GM21619 (cell line): ENCODE measurements around the gene CD93.

ENCODE experiments used
- ATAC-seq: cut with Tn5 transposase; IDR thresholded peaks from one replicate; pipeline ENCODE4 v1.9.1; 2021; ENCODE audit not compliant: unreplicated experiment

CD93 gene, protein sequence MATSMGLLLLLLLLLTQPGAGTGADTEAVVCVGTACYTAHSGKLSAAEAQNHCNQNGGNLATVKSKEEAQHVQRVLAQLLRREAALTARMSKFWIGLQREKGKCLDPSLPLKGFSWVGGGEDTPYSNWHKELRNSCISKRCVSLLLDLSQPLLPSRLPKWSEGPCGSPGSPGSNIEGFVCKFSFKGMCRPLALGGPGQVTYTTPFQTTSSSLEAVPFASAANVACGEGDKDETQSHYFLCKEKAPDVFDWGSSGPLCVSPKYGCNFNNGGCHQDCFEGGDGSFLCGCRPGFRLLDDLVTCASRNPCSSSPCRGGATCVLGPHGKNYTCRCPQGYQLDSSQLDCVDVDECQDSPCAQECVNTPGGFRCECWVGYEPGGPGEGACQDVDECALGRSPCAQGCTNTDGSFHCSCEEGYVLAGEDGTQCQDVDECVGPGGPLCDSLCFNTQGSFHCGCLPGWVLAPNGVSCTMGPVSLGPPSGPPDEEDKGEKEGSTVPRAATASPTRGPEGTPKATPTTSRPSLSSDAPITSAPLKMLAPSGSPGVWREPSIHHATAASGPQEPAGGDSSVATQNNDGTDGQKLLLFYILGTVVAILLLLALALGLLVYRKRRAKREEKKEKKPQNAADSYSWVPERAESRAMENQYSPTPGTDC

DNA sequence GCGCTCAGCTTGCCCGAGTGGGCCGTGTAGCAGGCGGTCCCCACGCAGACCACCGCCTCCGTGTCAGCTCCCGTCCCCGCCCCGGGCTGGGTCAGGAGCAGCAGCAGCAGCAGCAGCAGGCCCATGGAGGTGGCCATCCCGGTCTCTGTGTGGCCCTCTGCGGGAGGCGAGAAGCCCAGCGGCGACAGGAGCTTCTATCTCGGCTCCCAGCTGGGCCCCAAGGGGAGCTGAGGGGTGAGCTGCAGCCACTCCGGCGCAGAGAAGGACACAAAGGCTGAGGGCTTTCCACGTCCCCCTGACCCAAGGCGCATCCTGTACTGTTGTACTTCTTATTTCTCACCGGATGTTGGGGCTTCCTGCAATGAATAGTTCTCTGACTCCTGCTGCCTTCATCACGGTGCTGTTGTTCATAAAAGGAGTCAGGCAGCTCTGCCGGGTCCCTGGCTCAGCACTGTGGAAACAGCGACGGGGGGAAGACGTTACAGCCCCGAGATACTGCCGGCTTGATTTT, at the start of gene CD93:
CD93 (minus strand) TSS at position 269 of the 511 bp plus-strand sequence; CDS start at position 137, 132 bp downstream.
- no peak for ATAC-seq

DNA sequence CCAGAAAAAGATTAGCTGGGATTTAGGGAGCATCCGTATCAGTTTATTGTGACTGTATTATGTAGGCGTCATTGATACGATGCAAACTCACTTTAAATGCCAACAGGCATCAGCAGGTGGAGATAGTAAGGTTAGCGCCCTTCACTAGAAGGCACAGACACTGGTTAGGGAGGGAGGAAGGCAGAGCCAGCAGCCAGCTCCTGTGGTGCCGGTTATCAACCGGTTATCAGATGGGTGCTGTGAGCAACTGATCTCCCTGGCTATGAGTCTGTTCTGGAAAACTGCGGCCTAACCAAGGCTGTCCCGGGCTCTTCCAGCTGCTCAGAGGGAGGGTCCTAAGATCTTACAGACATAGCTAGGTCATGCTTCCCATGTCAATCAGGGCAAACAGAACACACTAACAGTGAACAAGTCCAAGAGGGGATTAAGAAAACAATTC, 47.5 kb upstream of the CD93 start:
- no peak for ATAC-seq

DNA sequence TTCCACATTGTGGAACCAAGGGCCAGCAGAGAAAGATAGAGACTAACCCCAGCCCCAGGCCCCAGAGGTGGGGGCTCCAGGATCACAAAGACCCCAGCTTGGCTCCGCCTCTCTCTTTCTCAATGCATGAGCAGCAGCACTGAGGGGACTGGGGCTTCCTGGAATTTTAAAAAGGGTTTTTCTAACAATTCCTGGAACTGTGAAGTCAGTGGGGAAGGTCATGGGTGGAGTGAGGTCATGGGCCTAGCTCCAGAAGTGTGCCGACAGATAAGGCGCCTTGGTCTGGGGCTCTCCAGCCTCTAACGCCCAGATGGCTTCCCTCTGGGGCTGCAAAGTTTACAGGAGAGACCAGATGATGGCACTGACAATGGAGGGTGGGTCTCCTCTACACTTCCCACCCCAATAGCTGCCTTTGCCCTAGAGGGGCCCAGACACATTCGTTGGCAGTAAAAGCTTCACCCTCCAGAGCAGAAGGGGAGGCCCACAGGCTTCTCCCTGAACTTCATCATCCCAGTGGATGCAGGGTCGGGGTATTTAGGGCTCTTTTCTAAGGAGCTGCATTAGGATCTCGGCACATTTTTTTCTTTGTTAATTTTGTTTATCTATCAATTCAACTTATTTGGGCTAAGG, 46.9 kb upstream of the CD93 start:
- ATAC-seq, result no peak

DNA sequence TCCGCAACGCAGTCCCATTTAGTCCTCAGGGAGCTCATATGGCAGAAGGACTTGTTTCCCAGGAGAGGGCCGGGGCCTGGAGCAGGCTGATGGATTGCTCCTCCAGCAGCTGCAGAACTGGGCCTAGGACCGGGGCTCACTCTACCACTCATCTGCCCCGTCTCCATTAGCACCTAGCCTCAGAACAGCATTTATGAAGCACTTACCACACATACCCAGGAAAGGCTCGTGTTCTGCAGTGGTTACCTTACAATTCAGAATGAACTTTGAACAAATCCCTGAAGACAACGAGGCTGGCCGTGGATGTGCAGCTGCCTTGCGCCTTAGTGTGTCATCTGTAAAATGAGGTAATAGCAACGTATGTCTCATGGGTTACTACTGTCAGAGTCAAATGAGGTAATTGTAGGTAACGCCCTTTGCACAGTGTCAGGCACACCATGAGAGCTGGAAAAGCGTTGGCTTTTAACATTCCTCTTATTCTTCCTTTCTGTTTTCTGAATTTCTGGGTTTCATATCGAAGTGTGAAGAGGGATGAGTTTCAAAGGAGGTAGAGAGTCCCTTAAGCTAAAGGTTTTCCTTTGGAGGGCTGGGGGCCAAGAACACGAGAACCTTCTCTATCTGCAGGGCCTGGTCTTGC, 46.3 kb upstream of the CD93 start:
- ATAC-seq, result no peak

DNA sequence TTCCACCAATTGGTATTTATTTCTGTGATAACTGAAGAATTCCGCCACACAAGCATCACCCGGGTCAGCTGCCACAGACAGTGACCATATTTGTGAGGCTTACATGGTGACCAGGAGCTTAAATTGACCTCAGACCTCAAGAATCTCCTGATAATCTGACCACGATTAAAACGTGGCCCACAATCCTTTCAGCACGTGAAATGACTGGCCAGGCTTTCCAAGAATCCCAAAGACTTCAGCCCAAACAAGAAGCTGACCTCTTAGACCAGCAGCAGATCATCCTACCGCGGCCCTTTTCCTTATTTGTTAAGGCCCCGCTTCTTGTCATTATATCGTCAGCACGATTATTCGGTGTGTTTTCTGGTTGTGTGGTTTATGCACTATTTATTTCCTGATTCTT, 45.6 kb upstream of the CD93 start:
- no peak for ATAC-seq

DNA sequence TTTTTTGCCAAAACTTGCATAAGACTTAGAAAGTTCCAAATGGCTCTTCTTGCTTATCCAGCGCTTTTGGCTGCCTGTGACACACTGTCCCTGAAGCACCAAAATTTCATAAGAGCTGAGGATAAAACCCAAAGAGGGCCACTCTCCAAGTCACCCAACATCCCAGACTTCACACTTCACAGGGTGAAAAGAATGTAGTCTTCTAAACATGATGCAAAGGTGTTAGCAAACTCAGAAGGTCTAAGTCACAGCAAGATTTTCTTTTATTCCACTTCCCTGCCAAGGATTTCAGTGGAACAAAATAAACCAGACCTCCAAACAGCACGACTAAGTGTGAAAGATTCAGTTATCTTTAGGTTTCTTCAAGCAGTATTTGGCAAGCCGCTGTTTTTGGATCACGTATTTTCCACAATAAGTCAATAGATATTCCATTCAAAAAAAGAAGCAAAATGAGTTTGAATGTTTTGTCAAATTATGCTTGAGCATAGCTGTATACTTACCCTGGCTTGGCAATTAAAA, 44.6 kb upstream of the CD93 start:
- no peak for ATAC-seq

DNA sequence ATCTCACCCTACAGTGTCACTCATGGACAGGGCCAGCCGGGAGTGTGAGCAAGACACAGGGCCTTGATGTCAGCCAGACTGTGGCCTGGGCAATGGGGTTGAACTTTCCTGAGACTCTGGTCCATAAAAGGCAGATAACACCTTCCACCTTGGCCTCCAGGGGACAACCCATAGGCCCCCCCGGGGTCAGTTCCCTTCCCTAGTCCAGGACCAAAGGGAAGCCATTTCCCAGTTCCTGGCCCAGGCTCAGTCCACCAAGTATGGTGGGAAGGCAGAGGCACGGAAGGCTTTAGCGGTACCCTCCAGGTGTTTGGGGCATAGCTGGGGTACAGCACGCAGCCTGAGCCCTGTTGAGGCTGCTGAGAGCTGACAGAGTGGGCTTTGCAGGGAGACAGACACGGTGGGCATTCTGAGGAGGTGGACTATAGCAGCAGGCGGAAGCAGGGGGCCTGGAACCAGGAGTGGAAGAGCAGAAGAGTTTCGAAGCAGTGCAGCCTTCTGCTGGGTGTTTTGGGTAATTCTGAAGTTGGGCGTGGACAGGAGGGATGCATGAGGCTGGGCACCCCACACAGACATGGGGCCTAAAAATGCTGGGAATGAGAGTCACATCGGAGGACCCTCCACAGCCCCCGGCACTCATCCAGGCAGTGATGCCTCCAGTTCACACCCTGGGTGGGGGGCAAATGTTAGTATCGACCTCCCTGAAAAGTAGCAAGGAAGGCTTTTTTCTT, 43.9 kb upstream of the CD93 start:
- ATAC-seq, result no peak

DNA sequence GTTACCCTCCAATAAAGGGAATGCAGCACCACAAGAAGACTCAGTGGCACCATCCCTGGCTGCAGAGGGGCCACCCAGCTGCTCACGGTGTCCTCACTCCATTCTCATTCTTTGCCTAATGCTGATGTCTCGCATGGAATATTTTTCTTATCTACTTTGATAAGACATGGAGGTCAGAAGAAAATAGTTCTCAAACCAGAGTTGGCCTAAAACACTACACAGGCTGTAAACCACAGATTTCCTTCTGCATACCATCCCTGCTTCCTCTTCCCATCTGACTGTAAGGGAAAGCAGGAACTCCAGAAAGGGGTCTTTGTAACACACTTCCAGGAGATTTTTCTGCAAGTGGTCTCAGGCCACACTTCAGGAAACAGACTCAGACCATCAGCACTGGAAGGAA, 43.1 kb upstream of the CD93 start:
- ATAC-seq, result no peak

DNA sequence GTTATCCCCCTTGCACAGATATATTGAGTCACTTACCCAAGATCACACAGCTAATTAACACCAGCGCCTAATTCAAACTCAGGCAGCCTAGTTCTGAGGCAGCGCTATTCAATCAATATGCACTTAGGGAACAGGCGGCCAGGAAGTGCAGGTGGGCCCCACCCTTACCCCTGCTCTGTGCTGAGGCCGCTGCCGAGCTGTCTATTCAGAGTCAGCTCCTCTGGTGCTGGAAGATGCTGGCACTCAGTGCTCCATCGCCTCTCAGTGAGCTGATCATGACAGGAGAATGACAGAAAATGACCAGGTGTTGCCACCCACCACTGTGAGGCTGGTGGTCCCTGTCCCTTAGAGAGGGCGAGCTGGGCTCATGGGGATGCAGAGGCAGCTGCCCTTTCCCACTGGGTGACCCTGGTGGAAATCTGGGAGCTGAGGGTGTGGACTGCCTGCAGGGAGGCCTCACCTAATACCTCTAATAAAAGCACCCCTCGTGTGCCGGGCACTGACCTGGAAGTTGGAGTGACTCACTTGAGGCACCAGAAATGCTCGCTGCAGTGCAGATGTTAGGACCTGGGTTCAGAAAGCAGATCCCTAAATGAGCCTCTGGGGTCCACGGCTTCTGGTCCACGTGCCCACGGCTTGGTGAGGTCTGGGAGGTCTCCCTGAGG, 42.5 kb upstream of the CD93 start:
- no peak for ATAC-seq

DNA sequence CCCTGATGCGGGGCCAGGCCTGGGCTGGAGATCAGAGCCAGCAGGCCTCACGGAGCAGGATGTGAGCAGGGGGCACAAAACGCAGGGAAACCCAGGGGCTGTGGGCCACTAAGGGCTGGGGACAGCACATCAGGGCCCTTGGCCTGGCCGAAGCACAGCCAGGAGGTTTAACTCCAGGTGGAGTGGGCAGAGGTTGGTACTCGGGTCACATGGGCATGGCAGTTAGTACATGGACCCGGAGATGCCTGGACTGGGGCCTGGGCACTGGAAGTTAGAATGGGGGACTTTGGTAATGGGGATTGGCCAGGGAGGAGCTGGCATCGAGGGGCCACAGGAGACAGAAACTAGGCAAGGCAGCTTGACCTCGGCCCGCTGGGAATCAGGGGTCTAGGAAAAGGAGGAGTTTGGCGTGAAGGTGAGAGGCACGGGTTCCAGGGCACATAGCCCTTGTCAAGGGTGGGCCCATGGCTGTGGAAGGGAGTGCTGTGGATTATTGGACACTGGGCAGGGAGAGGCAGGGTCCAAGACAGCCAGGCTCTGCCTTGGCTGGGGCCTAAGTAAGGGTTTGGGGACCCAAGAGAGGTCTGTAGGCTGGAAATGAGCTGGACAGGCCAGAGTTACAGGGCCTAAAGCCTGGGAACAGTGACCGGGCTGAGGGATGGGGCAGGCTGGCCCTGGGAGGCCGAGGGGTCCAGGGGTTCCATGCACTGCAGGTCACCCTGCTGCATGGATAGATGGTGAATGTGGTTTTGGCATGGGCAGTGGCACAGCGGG, 41.6 kb upstream of the CD93 start:
- ATAC-seq, result no peak

DNA sequence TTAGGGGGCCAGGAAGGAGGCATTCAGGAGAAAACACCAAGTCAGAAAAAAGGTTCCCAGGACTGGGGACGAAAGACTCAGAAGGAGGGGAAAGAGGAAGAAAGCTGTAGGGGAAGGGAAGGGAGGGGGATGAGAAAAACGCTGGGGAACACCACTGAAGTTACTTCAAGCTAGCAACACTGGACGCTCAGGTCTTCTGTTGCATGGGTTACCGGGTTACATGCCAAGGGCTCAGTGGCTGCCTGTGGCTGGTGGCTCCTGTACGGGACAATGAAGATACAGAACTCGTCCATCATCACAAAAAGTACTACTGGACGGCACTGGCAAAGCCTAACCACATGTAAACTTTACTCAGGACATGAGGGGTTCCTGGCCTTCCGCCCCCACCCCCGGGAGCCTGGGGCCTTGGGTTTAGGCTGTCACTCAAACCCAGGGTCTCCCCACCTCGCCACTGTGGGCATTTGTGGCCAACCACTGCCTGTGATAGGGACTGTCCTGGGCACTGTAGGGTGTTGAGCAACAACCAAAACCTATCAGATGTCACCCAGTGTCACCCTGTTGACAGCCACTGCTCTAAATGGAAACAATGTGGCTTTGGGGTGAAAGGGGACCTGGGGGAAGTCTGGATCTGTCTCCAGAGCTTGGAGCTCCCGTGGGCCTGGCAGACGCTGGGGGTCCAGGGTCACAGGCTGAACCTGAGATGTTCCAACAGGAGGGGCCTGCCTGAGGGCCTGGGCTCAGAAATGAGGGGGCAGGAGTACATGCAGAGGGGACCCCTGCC, 40.3 kb upstream of the CD93 start:
- ATAC-seq, result no peak

DNA sequence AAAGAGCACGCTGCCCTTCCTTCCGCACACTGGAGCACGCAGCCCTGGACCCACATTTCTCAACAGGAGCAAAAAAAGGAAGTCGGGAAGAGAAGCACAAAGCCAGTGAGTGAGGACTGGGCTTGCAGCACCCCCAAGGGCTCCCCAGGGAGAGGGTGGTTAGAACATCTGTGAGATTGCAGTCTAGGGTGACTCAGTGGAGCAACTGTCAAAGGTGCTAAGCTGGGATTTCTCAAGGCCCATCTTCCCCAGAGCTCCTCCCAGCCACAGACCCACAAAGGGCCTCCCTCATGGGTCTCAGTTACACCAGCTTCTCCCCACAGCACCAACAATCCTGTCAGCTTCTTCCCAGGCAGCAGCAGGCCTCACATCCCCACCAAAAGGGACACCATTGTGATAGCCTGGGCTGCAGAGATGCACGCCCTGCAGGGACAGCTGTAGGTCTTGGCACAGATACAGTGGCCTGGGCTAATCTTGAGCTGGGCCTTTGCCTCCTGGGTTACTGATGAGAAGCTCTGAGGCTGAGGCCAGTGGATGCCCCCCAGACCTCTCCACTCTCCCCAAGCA, 39.6 kb upstream of the CD93 start:
- ATAC-seq, result no peak

DNA sequence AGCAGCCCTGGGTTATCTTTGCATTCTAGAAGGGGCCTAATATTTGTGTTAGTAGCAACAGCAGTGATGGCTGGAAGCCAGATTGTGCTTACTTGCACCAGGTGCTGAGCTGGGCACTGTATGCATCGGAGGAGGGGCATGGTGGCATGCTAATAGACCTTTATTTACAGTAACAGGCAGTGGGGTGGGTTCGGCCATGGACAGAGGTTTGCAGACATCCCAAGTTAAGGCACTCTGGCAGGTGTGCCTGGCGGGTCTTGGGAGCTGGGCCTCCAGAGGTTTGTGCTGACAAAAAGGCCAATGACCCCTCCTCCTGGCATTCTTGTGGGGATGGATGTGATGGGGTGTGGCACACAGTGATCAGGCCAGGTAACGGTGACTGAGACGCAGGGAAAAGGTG, 39.0 kb upstream of the CD93 start:
- ATAC-seq, result no peak

DNA sequence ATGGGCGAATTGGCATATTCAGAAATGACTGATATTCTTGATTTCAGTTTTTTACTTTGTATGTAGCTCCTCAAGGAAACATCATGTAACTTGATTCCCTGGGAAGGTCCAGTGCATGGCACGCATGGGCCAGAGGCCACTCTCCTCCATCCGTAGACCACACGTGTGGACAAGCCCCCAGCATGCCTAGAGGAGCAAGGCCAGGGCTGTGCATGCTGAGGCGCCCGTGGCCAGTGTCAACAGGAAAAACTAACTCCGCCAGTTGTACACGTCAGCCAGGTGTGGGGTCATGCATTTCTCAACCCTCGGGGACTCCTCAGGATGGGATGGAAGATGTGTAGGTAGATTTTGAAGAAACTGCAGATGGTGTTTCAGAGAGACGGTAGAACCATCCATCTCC, 37.8 kb upstream of the CD93 start:
- ATAC-seq, result no peak

DNA sequence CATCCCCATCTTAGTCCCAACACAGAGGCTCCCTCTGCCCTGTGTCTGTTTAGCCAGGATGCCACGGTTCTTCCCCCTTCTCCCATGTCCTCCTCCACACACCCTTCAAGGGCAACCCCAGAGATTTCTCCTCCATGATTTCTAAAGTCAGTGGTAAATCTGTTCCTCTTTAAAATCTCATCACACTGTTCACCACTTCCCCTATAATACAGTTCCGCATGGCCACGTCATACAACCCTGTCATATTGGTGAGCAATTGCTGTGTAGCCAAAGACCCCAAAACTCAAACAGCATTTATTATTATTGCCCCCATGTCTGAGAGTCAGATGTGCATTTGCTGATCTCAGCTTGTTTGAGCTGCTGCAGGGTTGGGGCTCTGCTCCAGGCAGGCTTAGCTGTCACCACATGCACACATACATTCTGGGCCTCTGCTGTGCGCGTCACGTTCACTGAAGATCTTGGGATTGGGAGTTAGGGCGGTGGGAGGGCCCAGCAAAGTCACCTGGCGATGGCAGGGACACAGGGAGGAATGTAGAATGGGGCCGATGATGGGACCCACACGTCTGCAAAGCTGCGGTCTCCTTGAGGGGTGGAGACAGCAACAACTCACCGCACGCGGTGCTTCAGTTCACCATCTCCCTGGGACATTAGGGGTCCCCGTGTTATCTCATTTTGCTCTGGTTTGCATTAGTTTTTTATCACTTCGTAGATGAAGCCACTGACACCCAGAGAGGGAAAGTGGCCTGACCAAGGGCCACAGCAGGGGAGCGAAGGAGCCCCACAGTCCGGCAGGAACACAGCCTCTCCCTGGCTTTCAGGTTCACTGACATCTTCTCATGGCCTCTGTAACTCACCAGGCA, 36.9 kb upstream of the CD93 start:
- ATAC-seq, result no peak

DNA sequence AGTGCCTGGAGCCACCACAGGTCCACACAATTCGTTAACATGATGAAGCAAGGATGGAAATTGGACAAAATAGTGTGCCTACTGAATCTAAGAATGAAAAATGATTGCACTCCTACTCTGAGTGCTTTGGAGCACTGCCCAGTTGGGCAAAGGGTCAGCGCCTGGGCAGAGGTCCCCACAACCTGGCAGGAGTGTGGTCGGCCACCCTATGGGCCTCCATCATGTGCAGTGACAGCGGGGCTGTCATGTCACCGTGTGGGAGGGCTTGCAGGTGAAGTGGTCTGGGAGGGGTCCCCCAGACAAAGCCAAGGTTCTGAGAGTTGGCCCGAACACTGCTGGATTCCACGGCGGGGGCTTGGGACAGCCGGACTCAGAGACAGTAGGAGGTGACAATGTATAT, 36.2 kb upstream of the CD93 start:
- ATAC-seq, result no peak

DNA sequence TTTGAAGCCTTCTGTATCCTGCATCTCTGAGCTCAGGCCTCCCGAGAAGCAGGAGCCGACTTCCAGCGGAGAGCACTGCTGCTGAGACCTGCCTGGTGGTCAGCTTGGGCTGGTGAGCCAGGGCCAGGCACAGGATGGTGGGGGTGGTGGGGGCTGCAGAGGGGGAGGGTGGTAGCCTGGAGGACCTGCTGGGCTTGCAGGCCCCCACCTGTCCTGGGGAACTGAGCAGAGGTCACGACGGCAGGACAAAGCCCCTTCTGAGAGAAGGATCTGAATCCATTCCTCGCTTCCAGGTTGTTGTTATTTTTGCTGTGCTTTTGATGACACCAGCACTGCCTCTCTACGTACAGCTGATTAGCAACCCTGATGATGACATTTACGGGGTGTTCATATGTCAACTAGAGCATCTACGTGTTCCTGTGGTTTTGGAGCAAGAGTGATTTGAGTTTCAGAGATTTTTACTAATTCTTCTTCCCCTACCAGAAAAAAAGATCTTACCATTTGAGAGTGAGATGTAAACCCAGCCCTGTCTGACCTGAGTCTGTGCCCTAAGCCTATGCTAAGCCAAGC, 35.7 kb upstream of the CD93 start:
- no peak for ATAC-seq
